K562 (cell line): ENCODE results near the gene COL15A1. TPM values are rescaled to one million over a fixed set of nuclear protein-coding genes. Genes with fewer than 3 reads are reported as not detected.
A peak's percentile ranks its signal among the peaks of the same experiment; 100 is the strongest.

Source experiments
- ATAC-seq: fragments of 200-7000 bp; cut with Tn5 transposase; 3 replicates; pipeline ENCODE4 v1.9.1; 2020; ENCODE audit warnings: moderate library complexity
- BruUV-seq: library from RNA; stranded (reverse); fragments of 400-500 nt; replicated peaks from 2 replicates; lab custom pipeline; 2021; lab: Mats Ljungman, UMichigan
- CTCF ChIA-PET: fragments of 300-600 bp; formaldehyde crosslinking; extraction: SDS; loops from one replicate; lab custom pipeline; 2021; ENCODE audit warnings: low intra/inter-chr PET ratio; lab: Yijun Ruan, JAX
- POLR2A ChIA-PET: fragments of 300-600, 350-650 bp; sonication (Branson Sonifier 250); formaldehyde crosslinking; extraction: SDS; loops from one replicate; lab custom pipeline; 2021; ENCODE audit warnings: antibody characterized with exemption, inconsistent platforms; lab: Yijun Ruan, JAX
- DNase-seq, 4 experiments: peaks; one replicate each; pipeline versions ENCODE4 v3.0.0 to v3.0.0-alpha.2; 2011 to 2018; ENCODE audit warnings: low spot score in 3 of 4, mixed read lengths in 3 of 4; ENCODE audit errors: extremely low read depth in 1 of 4
- FAIRE-seq: peaks from 2 replicates; lab custom pipeline; 2011; peaks lifted over from hg19 to GRCh38; lab: Jason Lieb, UNC
- H2AFZ ChIP-seq: 2 replicates; pipeline ENCODE4 v1.6.0; 2011; ENCODE audit warnings: low read depth, low read length, control low read depth, inconsistent platforms
- H3K27ac ChIP-seq: fragments of 200-600 bp; 3 replicates; pipeline ENCODE4 v1.8.0; 2011; ENCODE audit warnings: low read depth, mild to moderate bottlenecking, control low read depth, inconsistent platforms, low read length, moderate library complexity, mixed read lengths; ENCODE audit errors: extremely low read depth
- H3K27me3 ChIP-seq, 2 experiments: fragments of 300-600 bp in 1 of 2; 2 replicates in 1 of 2; 3 replicates in 1 of 2; pipeline versions ENCODE4 v1.6.0 to v1.8.0; 2011; ENCODE audit warnings: inconsistent platforms in 2 of 2, low read length in 2 of 2, mild to moderate bottlenecking in 1 of 2, mixed read lengths in 1 of 2, moderate library complexity in 1 of 2; ENCODE audit not compliant: control insufficient read depth in 2 of 2, insufficient read depth in 2 of 2
- H3K36me3 ChIP-seq: fragments of 300-600 bp; 3 replicates; pipeline ENCODE4 v1.8.0; 2011; ENCODE audit warnings: mild to moderate bottlenecking, low read length, inconsistent platforms; ENCODE audit not compliant: control insufficient read depth, insufficient read depth
- H3K4me1 ChIP-seq, 2 experiments: fragments of 200-600 bp in 1 of 2; replicated peaks in 1 of 2; 2 replicates in 1 of 2; 3 replicates in 1 of 2; pipeline versions ENCODE4 v1.5.1 to v1.8.0; 2011; ENCODE audit warnings: inconsistent platforms in 2 of 2, low read length in 2 of 2, mild to moderate bottlenecking in 1 of 2, mixed read lengths in 1 of 2, moderate library complexity in 1 of 2; ENCODE audit not compliant: control insufficient read depth in 2 of 2, insufficient read depth in 2 of 2
- H3K4me2 ChIP-seq: 2 replicates; pipeline ENCODE4 v1.6.1; 2011; ENCODE audit warnings: low read length, control low read depth, inconsistent platforms, mixed read lengths; ENCODE audit not compliant: insufficient read depth
- H3K4me3 ChIP-seq: fragments of 200-600 bp; sonication (generic), shearing (Covaris generic); 2 replicates; pipeline ENCODE4 v1.5.1; 2016; ENCODE audit warnings: control low read depth, inconsistent platforms
- H3K79me2 ChIP-seq: fragments of 200-600 bp; 3 replicates; pipeline ENCODE4 v1.8.0; 2011; ENCODE audit warnings: low read length, inconsistent platforms; ENCODE audit not compliant: control insufficient read depth, insufficient read depth
- H3K9ac ChIP-seq, 2 experiments: 2 replicates each; pipeline versions ENCODE4 v1.6.0 to v1.6.1; 2011; ENCODE audit warnings: low read depth in 2 of 2, low read length in 2 of 2, control low read depth in 1 of 2, inconsistent platforms in 1 of 2, mild to moderate bottlenecking in 1 of 2, mixed read lengths in 1 of 2; ENCODE audit not compliant: insufficient read depth in 1 of 2
- H3K9me1 ChIP-seq: one replicate; pipeline ENCODE4 v1.6.0; 2011; ENCODE audit warnings: inconsistent platforms, mild to moderate bottlenecking, low read length, moderate library complexity; ENCODE audit not compliant: control insufficient read depth, insufficient read depth
- H3K9me3 ChIP-seq: replicated peaks from 2 replicates; pipeline ENCODE4 v1.5.1; 2011; ENCODE audit warnings: low read depth, low read length, inconsistent platforms; ENCODE audit not compliant: control insufficient read depth, insufficient read depth
- H4K20me1 ChIP-seq: replicated peaks from 2 replicates; pipeline ENCODE4 v1.6.1; 2011; ENCODE audit warnings: low read length, inconsistent platforms, mixed read lengths; ENCODE audit not compliant: control insufficient read depth, insufficient read depth
- CBX3 ChIP-seq, 2 experiments: IDR thresholded peaks; 1 replicate in 1 of 2; 2 replicates in 1 of 2; pipeline ENCODE4 v1.6.1; 2012; ENCODE audit warnings: inconsistent platforms in 2 of 2, low read length in 2 of 2, borderline replicate concordance in 1 of 2, control low read depth in 1 of 2
- E2F6 ChIP-seq, 2 experiments: IDR thresholded peaks; 2 replicates each; pipeline ENCODE4 v1.6.1; 2011; ENCODE audit warnings: borderline replicate concordance in 1 of 2, control low read depth in 1 of 2, low read depth in 1 of 2, low read length in 1 of 2, mild to moderate bottlenecking in 1 of 2, mixed read lengths in 1 of 2, moderate library complexity in 1 of 2; ENCODE audit not compliant: insufficient read depth in 1 of 2, insufficient read length in 1 of 2, poor library complexity in 1 of 2, severe bottlenecking in 1 of 2; ENCODE audit errors: extremely low read depth in 1 of 2
- ETV1 ChIP-seq: fragments of 450-650 bp; conservative IDR thresholded peaks from 2 replicates; pipeline ENCODE4 v1.6.1; 2016; ENCODE audit warnings: missing genetic modification characterization, control low read depth, low read depth, missing compliant biosample characterization
- KLF16 ChIP-seq: IDR thresholded peaks from 2 replicates; pipeline ENCODE4 v1.6.1; 2016; ENCODE audit warnings: antibody characterized with exemption
- MAFK ChIP-seq: IDR thresholded peaks from 2 replicates; pipeline ENCODE4 v1.6.1; 2011; ENCODE audit warnings: low read length, improper control_type of control experiment
- STAT6 ChIP-seq: sonication (generic); formaldehyde crosslinking; IDR thresholded peaks from 2 replicates; pipeline ENCODE4 v1.8.1; 2023; ENCODE audit warnings: mild to moderate bottlenecking, missing genetic modification reagents
- USF1 ChIP-seq: sonication (generic); formaldehyde crosslinking; IDR thresholded peaks from 2 replicates; pipeline ENCODE4 v1.9.0; 2022; ENCODE audit warnings: mild to moderate bottlenecking, missing genetic modification reagents
- ZBTB12 ChIP-seq: fragments of 250-450 bp; sonication (Bioruptor Pico); IDR thresholded peaks from 2 replicates; pipeline ENCODE4 v1.4.0; 2020
- ZFX ChIP-seq: sonication (generic); formaldehyde crosslinking; IDR thresholded peaks from 2 replicates; pipeline ENCODE4 v1.8.0; 2022; ENCODE audit warnings: mild to moderate bottlenecking, missing genetic modification reagents, moderate library complexity
- ZNF518B ChIP-seq: fragments of 250-450 bp; sonication (Bioruptor Pico); IDR thresholded peaks from 2 replicates; pipeline ENCODE4 v1.5.0; 2021; ENCODE audit warnings: mild to moderate bottlenecking, moderate library complexity
- ZNF589 ChIP-seq: fragments of 200-800 bp; sonication (Bioruptor generic); IDR thresholded peaks from 2 replicates; pipeline ENCODE4 v1.6.1; 2016; ENCODE audit warnings: low read depth, missing genetic modification characterization, missing compliant biosample characterization
- WGBS: fragments of 100-300 bp; shearing (Covaris generic); methylation state at CpG from one replicate; pipeline ENCODE4 v1.1.6; 2016; ENCODE audit warnings: low coverage, mixed read lengths; ENCODE audit not compliant: insufficient coverage; ENCODE audit errors: missing lambda C conversion rate; 5-methylcytosine and 5-hydroxymethylcytosine counted together
- in situ Hi-C: fragments of 300-500 bp; cut with MboI; formaldehyde crosslinking; loops from 4 replicates; pipeline ENCODE4 v1.15.0; 2018; ENCODE audit warnings: inconsistent platforms, mixed read lengths
- intact Hi-C: fragments of 100-400 bp; cut with micrococcal nuclease; formaldehyde crosslinking; loops from 2 replicates; pipeline ENCODE4 v1.14.2; 2022
- polyA plus RNA-seq, 8 experiments: library from polyadenylated mRNA; depleted of rRNA in 4 of 8; stranded (reverse) in 5 of 8; unstranded in 3 of 8; fragments of >200 nt; fragmentation: Nextera tagmentation in 2 of 8; fragmentation: Illumina TruSeq in 1 of 8; extraction: Ambion mirVana in 2 of 8; extraction: Trizol in 1 of 8; gene quantifications; 2 replicates each; pipeline versions ENCODE4 v1.2.1 to v1.2.3, GENCODE V29; 2011 to 2014; ENCODE audit warnings: inconsistent platforms in 1 of 8, missing spikeins in 1 of 8
- total RNA-seq, 7 experiments: library from RNA; depleted of rRNA in 6 of 7; stranded (reverse); fragments of >200 nt in 6 of 7; fragmentation: Illumina TruSeq in 2 of 7; extraction: Trizol in 2 of 7; gene quantifications; 2 replicates each; pipeline versions ENCODE4 v1.2.1 to v1.2.3, GENCODE V29; 2011 to 2021; ENCODE audit warnings: low replicate concordance in 1 of 7

The COL15A1 gene
- total and polyA plus RNA-seq, 9 of the 15 experiments (the other 6 are each of a cell fraction or from before 2014, with no cell fraction given), result 0.46 to 5.1 (median 2.6) TPM

- ATAC-seq (0 out of 3 replicates have a peak, but pooled peaks have one; percentile 2), DNase-seq (peak in 1 of 4 experiments; percentile 49), FAIRE-seq (no peak)
- ChIA-PET POLR2A (interaction anchor here (0.7 to 3.2 kb wide), 10 partner anchors 8 to 62 kb away, joined by 3 to 53 read pairs (median 8); partner anchors contain the start of gene TGFBR1), CTCF (no interaction called here)
- H4K20me1 ChIP-seq, result no peaks in the 10 kb centered on the region
- no TSS peak for BruUV-seq
- peaks cover 29 to 59% of the 10 kb centered on the region in 2 experiments for H3K4me1 ChIP-seq
- no peaks in the 10 kb centered on the region for H3K27me3 ChIP-seq
- H3K4me3 ChIP-seq, result no peak overlapping the region
- intact Hi-C loops, result loop anchor here (5.0 kb wide), 3 partner anchors 49 to 269 kb away; partner anchors contain the start of gene GALNT12
- peak overlapping the region in 1 of 2 experiments; percentile 95; a peak in 2 of 4 replicates for H3K9ac ChIP-seq
- H3K9me3 ChIP-seq, result 0 out of 2 replicates have a peak, but pooled peaks cover 2% of the 10 kb centered on the region
- in situ Hi-C loops, result no loop called here
- 17% methylated on average over 4 of the region's 4 CpGs for WGBS
- peak overlapping the region; percentile 40 for H3K4me2 ChIP-seq
- H3K9me1 ChIP-seq, result no peaks in the 10 kb centered on the region
- no peaks in the 10 kb centered on the region for H3K36me3 ChIP-seq
- H2AFZ ChIP-seq, result peak overlapping the region; percentile 77
- peaks cover 10% of the 10 kb centered on the region; the same call in 2 of the 3 replicates for H3K79me2 ChIP-seq
- H3K27ac ChIP-seq, result peak overlapping the region; percentile 96
- TF ChIP-seq USF1 (CRISPR knock-in tag) (no peak), ZFX (CRISPR knock-in tag) (0 out of 2 replicates have a peak, but pooled peaks have one; percentile 0), ETV1 (tag) (no peak), STAT6 (CRISPR knock-in tag) (no peak), MAFK (no peak), CBX3 (IDR thresholded peaks at IDR 0.05; ENCODE audit: borderline replicate concordance in 1 of 2, low read length in 2 of 2) (peak in 1 of 2 experiments; percentile 69; a peak in 1 of 3 replicates), ZNF518B (CRISPR knock-in tag) (no peak), ZBTB12 (CRISPR knock-in tag) (no peak), KLF16 (no peak), ZNF589 (CRISPR knock-in tag) (no peak), E2F6 (IDR thresholded peaks at IDR 0.05; ENCODE audit: borderline replicate concordance in 1 of 2, extremely low read depth in 1 of 2, insufficient read depth in 1 of 2, insufficient read length in 1 of 2, low read depth in 1 of 2, low read length in 1 of 2, poor library complexity in 1 of 2, severe bottlenecking in 1 of 2) (peak in 1 of 2 experiments; percentile 72)
These were observed 132.3 kb downstream of the COL15A1 start for GRCh38 chr9:99076030-99076429.
